HG03045 (cell line): ENCODE measurements around the gene C12orf42.
"Not testable (repeated sequence)": the region's sequence is repeated elsewhere in the genome, so short reads cannot be mapped to it uniquely, and the experiment has no call there.

Source experiments
- ATAC-seq: cut with Tn5 transposase; IDR thresholded peaks from one replicate; pipeline ENCODE4 v1.9.1; 2021; ENCODE audit warnings: mild to moderate bottlenecking, moderate library complexity; ENCODE audit not compliant: unreplicated experiment

Gene C12orf42

DNA sequence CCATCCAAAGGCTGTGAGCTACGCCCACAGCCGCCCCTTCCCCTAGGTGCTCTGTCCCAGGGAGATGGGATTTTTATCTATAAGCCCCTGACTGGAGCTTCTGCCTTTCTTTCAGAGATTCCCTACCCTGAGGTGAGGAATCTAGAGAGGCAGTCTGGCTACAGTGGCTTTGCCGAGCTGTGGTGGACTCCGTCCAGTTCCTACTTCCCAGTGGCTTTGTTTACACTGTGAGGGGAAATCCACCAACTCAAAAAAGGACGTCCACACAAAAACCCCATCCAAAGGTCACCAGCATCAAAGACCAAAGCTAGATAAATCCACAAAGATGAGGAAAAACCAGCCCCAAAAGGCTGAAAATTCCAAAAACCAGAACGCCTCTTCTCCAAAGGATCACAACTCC lies 70.1 kb downstream of the C12orf42 start:
- ATAC-seq, result not testable (repeated sequence)

DNA sequence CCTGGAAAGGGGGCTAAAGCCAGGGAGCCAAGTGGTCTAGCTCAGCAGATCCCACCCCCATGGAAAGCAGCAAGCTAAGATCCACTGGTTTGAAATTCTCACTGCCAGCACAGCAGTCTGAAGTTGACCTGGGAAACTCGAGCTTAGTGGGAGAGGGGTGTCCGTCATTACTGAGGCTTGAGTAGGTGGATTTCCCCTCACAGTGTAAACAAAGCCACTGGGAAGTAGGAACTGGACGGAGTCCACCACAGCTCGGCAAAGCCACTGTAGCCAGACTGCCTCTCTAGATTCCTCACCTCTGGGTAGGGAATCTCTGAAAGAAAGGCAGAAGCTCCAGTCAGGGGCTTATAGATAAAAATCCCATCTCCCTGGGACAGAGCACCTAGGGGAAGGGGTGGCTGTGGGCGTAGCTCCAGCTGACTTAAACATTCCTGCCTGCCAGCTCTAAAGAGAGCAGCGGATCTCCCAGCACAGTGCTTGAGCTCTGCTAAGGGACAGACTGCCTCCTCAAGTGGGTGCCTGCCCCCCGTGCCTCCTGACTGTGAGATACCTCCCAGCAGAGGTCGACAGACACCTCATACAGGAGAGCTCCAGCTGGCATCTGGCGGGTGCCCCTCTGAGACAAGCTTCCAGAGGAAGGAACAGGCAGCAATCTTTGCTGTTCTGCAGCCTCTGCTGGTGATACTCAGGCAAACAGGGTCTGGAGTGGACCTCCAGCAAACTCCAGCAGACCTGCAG lies 70.8 kb downstream of the C12orf42 start:
- ATAC-seq, result not testable (repeated sequence)

DNA sequence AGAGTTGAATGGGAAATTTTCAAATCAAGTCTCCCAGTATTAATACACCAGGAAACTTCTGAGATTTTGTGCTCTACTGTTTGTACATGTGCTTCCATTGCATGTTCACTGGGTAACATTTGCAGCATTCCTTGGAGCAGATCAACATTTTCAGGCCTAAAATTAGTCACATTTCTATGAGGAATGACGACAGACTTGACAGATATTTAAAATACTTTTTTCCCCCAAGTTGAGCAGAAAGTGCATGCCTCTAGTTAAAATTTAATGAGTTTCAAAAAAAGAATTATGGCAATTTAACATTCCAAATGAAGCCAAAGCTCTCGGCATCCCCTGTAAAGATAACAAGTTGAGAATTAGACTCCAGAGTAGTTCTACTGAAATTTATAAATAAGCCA lies 72.3 kb downstream of the C12orf42 start:
- no peak for ATAC-seq

DNA sequence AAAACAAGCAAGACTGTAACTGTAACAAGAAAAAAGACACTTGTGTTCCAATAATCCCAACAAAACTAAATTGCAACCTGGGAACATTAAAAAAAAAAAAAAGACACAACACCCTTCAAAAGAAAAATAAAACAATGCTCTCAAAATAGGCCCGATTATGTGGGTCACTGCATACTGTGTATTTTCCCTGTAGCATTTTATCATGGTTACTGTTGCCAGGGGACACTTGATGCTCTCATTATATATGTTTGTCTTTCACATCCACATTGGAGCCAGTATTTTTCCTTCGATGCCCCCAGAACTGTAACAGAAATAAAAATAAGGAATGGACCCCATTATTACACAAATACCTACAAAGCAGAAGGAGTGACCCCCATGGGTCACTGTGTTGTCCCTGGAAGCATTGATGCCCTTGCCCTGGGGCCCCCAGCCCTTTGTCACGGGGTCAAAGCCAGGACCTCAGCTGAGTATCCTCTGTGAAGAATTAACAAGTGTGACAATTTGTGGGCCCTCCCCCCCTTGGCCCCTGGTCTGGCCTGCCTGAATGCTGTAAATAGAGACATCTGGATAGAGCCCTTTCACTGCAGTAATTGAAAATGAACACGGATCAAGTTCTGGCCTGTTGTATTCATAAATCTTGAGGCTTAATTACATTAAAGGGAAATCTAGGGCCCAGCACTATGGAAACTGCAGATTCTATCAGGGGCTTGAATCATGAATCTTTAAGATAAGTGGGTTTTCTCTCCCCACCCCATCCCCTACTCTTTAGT lies 72.8 kb downstream of the C12orf42 start:
- ATAC-seq, result no peak

- ATAC-seq, result no peak
Observed at GRCh38 chr12:103422328-103422727, 73.4 kb downstream of the C12orf42 start.

DNA sequence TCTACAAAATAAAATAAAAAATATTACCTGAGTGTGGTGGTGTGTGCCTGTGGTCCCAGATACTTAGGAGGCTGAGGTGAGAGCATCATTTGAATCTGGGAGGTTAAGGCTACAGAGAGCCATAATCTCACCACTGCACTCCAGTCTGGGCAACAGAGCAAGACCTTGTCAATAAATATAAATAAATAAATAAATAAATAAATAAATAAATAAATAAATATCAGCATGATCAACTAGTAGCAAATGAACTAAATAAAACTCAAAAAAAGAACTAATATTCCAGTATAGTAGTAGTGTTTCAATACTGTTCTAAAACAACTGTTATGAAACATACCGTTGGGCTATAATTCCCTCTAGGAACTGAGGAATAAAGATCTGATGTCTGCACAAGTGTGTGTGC lies 74.4 kb downstream of the C12orf42 start:
- ATAC-seq, result no peak

- no peak for ATAC-seq
Observed at GRCh38 chr12:103415681-103416080, 80.1 kb downstream of the C12orf42 start.

DNA sequence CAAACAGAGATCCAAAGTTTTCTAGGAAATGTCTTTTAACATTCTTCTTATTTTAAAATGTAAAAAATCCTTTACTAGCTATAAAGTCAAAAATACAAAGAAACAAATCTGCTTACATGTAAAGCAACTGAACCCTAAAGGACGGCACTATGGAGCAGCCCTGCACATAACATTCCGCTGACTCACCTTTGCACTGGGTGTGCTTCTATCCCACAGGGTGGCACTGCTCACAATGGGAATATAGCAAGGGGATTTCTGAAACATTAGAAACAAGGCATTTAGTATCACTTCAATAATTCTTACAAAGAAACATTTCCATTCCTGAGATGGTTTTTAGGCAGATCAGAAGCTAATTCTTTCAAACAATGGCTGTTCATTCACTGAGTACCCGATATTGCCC lies 94.3 kb downstream of the C12orf42 start:
- no peak for ATAC-seq

- ATAC-seq, result no peak
Observed at GRCh38 chr12:103399986-103400385, 95.8 kb downstream of the C12orf42 start.

GRCh38 chr12:103397536-103397935 lies 98.2 kb downstream of the C12orf42 start:
- no peak for ATAC-seq

- peak; percentile 96 for ATAC-seq
Observed at GRCh38 chr12:103392722-103393121, 103.0 kb downstream of the C12orf42 start.

DNA sequence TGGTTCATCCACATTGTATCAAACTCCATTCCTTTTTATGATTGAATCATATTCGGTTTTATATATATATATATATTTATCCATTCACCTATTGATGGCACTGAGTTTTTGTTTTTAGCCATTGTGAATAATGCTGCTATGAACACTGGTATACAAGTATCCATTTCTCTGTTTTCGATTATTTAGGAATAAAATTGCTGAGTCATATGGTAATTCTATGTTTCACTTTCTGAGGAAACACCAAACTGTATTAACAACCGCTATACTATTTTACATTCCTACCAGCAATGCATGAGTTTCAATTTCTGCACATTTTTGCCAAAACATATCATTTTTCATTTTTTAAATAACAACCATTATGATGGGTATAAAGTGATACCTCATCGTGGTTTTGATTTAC lies 104.7 kb downstream of the C12orf42 start:
- no peak for ATAC-seq

- no peak for ATAC-seq
Observed at GRCh38 chr12:103387385-103387784, 108.4 kb downstream of the C12orf42 start.

GRCh38 chr12:103386451-103386850 lies 109.3 kb downstream of the C12orf42 start:
- no peak for ATAC-seq

- no peak for ATAC-seq
Observed at GRCh38 chr12:103382736-103383346, 112.9 kb downstream of the C12orf42 start.

DNA sequence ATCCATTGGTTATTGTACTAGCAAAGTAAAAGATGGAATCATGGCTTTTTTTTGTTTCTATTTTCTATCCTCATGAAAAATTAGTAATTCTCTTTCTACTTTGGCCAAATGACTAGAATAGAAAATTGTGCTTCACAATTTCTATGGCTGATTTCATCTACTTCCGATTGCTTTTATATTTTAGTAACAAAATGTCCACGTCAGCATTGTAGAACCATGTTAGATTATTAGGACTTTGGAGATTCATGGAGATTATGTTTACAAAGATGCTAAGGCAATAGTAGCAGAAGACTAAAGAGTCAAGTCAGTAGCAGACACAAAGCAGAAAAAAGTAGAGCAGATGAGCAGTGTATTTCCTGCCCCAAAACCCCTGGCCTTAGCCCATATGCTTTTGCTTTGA lies 113.6 kb downstream of the C12orf42 start:
- ATAC-seq, result no peak

DNA sequence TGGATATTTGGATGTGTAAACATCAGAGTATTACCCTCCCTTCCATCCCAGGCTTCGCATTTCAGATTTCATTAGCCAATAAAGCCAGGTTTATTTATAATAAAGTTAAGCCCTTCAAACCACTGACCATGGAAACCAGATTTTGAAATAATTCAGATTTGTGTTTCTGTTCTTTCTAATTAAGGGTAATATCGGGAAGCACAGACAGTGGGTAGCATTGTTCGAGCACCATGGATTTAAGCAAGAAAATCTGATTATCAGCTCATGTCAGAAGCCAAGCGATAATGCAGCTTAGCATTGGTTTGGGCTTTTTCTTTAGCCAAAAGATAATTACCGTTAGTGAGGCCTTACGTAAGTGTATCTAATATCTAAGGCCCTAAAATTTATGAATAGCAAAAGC lies 116.1 kb downstream of the C12orf42 start:
- ATAC-seq, result no peak

GRCh38 chr12:103373088-103373523 lies 122.7 kb downstream of the C12orf42 start:
- no peak for ATAC-seq

DNA sequence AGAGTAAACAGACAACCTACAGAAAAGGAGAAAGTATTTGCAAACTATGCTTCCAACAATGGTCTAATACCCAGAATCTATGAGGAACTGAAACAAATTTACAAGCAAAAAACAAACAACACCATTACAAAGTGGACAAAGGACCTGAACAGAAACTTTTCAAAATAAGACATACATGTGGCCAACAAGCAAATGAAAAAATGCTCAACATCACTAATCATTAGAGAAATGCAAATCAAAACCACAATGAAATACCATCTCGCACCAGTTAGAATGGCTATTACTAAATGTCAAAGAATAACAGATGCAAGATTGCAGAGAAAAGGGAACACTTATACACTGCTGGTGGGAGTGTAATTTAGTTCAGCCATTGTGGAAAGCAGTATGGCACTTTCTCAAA lies 125.8 kb downstream of the C12orf42 start:
- peak; percentile 72 for ATAC-seq

- ATAC-seq, result no peak
Observed at GRCh38 chr12:103368167-103368566, 127.6 kb downstream of the C12orf42 start.

DNA sequence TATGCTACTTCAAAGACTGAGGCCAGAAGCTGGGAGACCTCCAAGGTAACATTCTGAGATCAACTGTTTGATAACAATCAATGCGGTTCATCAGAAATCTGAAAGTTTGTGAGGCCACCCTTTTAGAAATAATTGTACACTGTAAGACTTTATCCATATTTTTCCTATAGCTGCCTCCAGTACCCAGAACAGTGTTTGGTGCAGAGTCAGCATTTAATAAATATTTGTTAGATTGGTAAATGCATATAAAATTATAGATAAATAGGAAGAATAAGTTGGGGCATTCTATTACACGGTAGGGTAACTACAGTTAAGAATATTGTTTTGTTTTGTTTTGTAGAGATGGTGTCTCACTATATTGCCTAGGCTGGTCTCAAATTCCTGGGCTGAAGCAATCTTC lies 141.4 kb downstream of the C12orf42 start:
- no peak for ATAC-seq

GRCh38 chr12:103353913-103354312 lies 141.9 kb downstream of the C12orf42 start:
- no peak for ATAC-seq
